Femur (tissue), 1 donor: ENCODE results near the gene NEDD4L.

ENCODE experiments used
- DNase-seq: peaks from one replicate; pipeline ENCODE4 v3.0.0-alpha.2; 2017

NEDD4L gene

DNA sequence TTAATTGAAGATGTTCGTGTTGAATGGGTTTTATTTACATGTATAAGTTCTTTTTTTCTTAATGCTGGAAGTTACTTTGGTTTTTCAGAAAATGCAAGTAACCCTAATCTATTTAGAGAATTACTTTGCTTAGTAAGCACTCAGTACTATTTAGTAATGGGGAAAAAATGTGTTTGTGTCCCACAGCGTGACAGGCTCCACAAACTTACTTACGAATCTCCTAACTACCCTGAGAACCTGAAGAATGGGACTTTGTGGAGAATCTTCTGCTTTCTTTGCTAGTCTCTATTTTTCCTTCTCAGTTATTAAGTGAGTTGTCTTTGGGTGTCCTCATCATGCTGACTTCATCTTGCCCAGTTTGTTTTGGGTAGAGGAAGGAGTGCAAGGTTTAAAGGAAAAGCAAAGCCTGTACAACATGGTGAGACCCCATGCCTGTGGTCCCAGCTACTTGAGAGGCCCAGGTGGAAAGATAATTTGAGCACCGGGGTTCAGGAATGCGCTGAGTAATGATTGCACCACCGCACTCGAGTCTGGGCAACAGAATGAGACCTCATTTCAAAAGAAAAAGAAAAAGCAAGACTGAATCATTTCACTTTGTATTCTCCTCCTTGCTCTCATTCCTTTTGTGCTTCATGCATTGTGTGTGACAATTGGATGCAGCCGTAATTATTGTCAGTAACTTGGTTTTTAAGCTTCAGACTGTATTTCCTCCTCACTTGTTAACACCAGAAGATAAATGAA is 10.2 kb downstream of the NEDD4L start:
- no peak for DNase-seq

DNA sequence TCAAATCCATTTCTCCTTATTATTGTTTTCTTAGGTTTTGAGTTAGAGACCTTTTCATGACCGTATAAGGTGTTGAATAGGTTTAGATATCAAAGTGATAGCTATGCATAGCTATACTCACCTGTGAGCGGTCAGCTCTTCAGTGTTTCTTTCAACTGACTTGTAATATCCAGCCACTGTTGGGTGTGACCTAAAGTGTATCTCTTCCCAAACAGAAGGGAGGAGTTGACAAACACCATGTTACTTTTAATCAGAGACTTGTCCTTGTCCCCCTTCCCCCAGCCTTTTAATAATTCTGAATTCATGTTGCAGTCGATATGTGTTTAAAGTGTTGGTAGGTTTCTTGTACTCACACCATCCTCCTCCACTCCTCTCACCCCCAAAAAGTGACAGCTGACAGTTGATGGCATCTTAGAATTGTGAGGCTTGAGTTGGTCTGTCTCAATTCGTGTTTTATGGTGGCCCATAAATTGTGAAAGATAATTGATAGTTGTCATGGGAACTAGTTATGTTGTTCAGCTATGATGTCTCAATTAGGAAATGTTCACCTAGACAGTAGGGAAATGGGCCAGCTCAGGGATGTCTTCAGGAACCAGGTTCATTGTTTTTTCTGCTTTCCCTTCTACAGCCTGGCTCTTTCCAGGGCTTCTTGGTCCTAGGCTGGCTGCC is 12.0 kb downstream of the NEDD4L start:
- DNase-seq = no peak

DNA sequence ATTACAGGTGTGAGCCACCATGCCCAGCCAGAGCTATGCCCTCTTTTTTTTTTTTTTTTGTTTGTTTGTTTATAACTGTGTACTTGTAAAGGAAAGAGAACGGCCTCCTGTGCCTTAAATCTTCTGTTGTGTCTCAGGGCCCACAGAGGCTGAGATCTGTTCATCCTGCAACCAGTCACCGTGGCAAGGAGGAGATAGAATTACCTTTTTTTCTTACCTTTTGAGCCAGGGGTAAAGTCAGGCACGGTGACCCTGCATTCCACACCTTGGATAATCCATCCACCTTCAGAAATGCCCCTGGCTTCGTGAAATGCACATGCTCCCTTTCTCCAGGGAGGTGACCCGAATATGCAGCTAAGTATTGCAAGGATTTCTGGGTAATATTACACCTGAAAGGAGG is 12.8 kb downstream of the NEDD4L start:
- DNase-seq = no peak

- DNase-seq = no peak
These were observed 13.4 kb downstream of the NEDD4L start for GRCh38 chr18:58057291-58057965.

DNA sequence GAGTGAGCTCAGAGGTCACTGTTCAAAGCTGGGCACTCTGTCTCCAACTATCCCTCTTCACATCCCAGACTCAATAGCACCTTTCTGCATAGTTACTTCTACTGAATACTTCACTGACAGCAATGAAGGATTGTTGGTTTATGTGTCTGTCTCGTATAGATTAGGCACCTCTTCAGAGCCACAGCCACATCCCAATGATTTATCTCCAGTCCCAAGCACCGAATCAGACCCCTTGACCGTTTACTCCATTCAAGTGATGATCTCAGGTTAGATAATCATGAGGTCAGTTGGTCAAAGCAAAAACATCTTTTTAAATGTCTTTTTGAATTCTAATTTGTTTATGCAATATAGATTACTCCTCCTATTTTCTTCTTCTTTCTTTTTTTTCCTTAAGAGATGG is 14.7 kb downstream of the NEDD4L start:
- no peak for DNase-seq

GRCh38 chr18:58060254-58060653 is 16.2 kb downstream of the NEDD4L start:
- DNase-seq = no peak

DNA sequence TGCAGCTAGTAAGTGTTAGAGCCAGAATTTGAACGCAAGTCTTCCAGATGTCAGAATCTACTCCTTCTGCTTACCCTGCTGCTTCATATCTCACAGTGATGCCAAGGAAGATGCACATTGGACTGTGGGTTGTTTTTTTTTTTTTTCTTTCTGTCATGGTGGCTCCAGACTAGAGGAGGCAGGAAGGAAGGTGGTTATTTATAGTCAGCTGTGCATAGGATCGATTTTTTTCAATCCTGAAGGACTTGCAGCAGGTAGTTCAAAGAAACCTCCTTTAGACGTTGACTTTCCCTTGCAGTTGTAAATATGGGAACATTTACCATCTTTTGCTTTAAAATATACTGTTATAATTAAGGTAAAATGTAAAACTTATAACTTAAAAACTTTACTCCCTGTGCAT is 17.3 kb downstream of the NEDD4L start:
- DNase-seq = no peak

GRCh38 chr18:58064406-58064998 is 20.5 kb downstream of the NEDD4L start:
- no peak for DNase-seq

DNA sequence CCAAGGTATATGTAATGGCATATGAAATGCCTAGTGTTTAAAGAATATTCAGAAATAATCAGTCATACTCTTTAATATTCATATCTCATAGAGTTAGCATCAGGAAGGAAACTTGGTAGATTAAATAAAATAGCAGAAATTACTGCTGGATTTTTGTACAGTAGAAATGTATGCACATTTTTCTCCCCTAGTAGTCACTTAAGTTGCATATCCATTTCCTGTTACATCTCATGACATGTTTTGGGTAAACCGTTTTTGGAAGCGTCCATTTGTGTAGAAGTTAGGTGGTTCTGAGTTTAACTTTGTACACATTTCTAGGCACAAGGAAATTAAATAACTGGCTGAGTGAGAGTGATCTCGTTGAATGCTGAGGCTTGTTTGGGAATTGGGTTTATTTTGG is 21.9 kb downstream of the NEDD4L start:
- no peak for DNase-seq

DNA sequence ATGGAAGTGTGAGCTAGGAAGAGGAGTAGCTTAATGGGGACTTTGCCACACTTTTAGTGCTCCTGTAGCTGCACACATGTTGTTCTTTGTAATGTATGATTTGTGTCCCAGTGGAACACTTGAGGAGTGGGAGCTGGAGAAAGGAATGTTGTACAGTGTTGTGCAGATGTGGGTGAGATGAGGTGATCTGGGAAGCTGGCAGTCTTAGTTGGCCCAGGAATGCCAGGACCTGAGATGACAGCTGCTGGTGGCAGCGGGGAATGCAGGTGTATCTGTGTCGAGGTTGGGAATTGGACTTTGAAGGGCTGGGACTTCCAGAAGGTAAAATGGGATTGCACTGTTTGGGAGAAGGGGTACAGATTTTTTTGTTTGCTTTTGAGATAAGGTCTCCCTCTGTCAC is 23.6 kb downstream of the NEDD4L start:
- no peak for DNase-seq

GRCh38 chr18:58069099-58069498 is 25.1 kb downstream of the NEDD4L start:
- no peak for DNase-seq

GRCh38 chr18:58069721-58070292 is 25.8 kb downstream of the NEDD4L start:
- DNase-seq = no peak

DNA sequence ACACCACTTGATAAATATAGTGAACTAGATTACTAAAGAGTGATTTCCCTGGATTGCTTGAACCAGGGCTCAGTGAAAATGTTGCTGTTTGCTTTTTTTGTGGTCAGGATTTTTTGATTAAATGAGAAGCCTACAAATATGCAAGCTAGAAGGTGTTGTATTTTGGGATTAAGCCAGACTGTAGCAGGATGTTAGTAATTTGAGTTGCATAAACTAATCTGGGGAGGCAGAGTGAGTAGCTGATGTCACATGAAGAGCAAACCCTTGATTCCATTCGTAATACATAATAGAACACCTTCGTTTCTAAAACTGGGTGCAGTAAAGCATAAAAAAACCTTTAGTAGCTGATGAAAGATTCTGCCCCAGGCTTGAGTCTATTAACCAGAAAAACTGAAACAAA is 32.0 kb downstream of the NEDD4L start:
- no peak for DNase-seq

DNA sequence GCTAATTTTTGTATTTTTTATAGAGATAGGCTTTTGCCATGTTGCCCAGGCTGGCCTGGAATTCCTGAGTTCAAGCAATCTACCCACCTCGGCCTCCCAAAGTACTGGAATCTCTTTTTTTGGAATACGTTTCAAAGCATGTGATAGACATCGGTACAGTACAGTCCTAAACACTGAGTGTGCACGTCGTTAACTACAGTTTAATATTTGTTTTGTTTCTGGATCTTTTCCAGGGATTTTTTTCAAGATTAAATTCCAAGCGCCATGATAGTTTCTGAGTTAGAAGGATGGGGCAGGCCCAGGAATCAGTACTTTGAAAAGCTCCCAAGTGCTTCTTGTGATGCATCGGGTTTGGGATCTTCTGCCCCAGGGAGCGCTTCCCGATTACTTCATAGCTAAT is 33.3 kb downstream of the NEDD4L start:
- DNase-seq = no peak

GRCh38 chr18:58078889-58079573 is 35.0 kb downstream of the NEDD4L start:
- DNase-seq = no peak

DNA sequence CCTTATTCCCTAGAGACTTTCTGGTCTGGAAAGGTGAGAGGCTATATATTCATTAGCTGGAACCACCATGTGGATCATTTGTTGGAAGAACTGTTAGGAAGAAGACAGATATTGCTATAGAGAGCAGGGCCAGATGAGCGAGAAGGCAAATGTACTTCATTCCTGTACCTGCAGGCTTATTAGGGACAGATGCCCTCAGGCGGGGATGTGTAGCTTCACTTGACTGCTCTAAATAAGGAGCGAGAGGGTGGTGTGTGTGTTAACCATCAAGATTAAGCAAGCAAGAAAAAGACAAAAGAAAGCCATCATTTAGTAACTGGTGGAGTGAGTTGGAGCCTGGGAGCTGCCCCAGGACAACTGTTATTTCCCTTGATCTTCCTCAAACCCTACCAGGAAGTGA is 36.4 kb downstream of the NEDD4L start:
- no peak for DNase-seq

DNA sequence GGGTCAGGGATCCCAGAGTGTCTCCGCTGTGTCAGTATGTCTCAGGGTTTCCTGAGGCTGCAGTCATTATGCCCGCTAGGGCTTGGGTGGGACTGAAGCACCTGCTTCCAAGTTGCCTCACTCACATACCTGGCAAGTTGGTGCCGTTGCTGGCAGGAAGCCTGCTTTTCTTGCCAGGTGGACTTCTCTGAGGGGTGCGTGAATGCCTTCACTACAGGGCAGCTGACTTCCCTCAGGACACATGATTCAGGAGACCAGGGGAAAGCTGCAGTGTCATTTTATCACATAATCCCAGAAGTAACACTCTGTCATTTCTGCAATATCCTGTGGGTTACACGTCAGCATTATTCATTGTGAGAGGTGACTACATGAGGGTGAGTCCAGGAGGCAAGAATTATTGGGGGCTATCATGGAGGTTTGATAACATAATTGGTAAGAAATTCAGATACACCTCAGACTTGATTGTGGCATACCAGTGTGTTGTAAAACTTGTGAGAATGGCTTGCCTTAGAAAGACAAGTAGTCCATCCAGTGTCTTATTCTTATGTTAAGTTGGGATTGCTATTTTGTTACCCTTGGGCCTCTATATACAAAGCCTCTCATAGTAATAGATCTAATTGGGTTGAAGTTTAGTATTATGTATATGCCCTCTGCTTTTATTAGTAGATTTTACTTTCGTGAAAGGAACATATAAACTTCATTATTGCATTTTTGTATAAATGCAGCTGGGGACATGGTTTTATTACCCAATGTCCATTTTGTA is 44.1 kb downstream of the NEDD4L start:
- DNase-seq = no peak

DNA sequence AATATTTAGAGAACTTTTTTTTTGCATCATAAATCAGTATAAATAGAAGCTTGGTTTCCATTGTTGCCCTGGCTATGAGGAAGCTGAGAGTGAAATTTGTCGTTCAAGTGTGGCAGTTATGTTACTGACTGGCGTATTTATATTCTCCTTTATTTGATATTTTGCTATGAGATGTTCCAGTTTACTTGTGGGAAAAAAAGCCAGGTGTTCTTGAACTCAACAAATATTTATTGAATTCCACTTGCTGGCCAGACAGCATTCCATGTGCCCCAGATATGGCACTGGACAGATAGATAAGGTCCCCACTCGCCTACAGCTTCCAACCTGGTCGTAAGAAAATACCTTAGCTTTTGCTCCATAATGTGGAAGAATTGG is 44.7 kb downstream of the NEDD4L start:
- DNase-seq = no peak

DNA sequence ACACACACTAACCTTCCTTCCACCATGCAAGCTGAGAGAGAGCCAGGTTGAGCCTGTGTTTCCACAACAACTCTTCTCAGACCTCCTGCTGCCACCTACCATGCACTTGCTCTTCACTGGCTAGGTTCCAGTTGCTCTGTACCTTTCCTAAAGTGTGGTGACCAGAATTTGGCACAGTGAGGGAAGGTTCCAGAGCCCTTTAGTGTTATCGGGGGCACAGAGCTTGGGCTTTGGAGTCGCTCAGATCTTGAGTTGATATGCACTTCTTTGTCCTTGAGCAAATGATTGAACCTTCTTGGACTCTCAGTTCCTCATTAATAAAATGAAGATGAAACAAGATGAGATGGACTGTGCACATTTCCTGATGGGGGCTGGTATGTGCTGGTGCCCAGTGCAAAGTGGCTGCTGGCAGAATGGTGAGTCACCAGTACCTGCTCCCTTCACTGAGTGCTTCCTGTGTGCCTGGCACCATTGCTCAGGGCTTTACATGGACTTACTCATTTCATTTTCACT is 47.1 kb downstream of the NEDD4L start:
- no peak for DNase-seq

- no peak for DNase-seq
These were observed 49.3 kb downstream of the NEDD4L start for GRCh38 chr18:58093311-58093803.

GRCh38 chr18:58095222-58095621 is 51.2 kb downstream of the NEDD4L start:
- no peak for DNase-seq

DNA sequence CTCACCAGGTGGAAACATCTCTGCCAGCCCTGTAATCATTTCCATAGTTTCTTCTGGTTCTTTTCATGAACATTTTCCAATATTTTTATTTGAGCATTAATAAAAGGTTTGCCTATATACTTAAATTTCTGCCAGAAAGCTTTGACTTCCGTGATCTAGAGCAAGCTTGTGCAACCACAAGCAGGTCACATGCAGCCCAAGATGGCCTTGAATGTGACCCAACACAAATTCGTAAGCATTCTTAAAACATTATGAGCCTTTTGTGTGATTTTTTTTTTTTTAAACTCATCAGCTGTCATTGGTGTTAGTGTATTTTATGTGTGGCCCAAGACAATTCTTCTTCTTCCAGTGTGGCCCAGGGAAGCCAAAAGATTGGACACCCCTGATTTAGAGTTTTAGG is 51.6 kb downstream of the NEDD4L start:
- no peak for DNase-seq
